A549 (cell line): ENCODE measurements around the gene TEX101. TPM values are rescaled to one million over a fixed set of nuclear protein-coding genes. Genes with fewer than 3 reads are reported as not detected.

Source experiments
- ATAC-seq, 2 experiments: fragments of 200-7000 bp in 1 of 2; fragments of >200 bp in 1 of 2; cut with Nextera tagmentation in 1 of 2; cut with Tn5 transposase in 1 of 2; 3 replicates each; pipeline versions ENCODE4 v1.8.0 to v1.9.1; 2018 to 2020; ENCODE audit warnings: mild to moderate bottlenecking in 1 of 2, moderate library complexity in 1 of 2
- CTCF ChIA-PET: fragments of 300-600 bp; sonication (Branson Sonifier 250); formaldehyde crosslinking; extraction: SDS; loops from one replicate; lab custom pipeline; 2021; ENCODE audit warnings: antibody characterized with exemption, inconsistent platforms; lab: Yijun Ruan, JAX
- POLR2A ChIA-PET: fragments of 350-600 bp; formaldehyde crosslinking; extraction: SDS; loops from one replicate; lab custom pipeline; 2021; ENCODE audit warnings: antibody characterized with exemption, inconsistent platforms; lab: Yijun Ruan, JAX
- DNase-seq, 2 experiments: peaks; one replicate each; pipeline versions ENCODE4 v3.0.0 to v3.0.0-alpha.2; 2011 to 2016; ENCODE audit warnings: low read depth in 1 of 2, low spot score in 1 of 2
- FAIRE-seq: peaks from 2 replicates; lab custom pipeline; 2011; peaks lifted over from hg19 to GRCh38; lab: Jason Lieb, UNC
- H3K27ac ChIP-seq, 2 experiments: fragments of >200 bp; sonication (Bioruptor Twin); formaldehyde crosslinking; 3 replicates each; pipeline ENCODE4 v1.5.1; 2016 to 2017
- H3K4me1 ChIP-seq: fragments of >200 bp; sonication (Bioruptor Twin); formaldehyde crosslinking; 3 replicates; pipeline ENCODE4 v1.6.1; 2016
- H3K4me2 ChIP-seq: fragments of >200 bp; sonication (Bioruptor Twin); formaldehyde crosslinking; 3 replicates; pipeline ENCODE4 v1.6.1; 2016
- H3K4me3 ChIP-seq: fragments of >200 bp; sonication (Bioruptor Twin); formaldehyde crosslinking; 3 replicates; pipeline ENCODE4 v1.5.1; 2016
- H3K9me3 ChIP-seq: fragments of >200 bp; sonication (Bioruptor Twin); formaldehyde crosslinking; 3 replicates; pipeline ENCODE4 v1.6.1; 2016
- CEBPB ChIP-seq, 2 experiments: fragments of >200 bp in 1 of 2; sonication (Bioruptor Twin) in 1 of 2; formaldehyde crosslinking in 1 of 2; IDR thresholded peaks; 2 replicates each; pipeline ENCODE4 v1.6.1; 2012 to 2016
- HDAC2 ChIP-seq: fragments of 200-600 bp; sonication (generic); IDR thresholded peaks from 2 replicates; pipeline ENCODE4 v1.6.1; 2016
- KDM5A ChIP-seq: fragments of 200-600 bp; sonication (generic); IDR thresholded peaks from 2 replicates; pipeline ENCODE4 v1.6.1; 2016; ENCODE audit warnings: antibody characterized with exemption, mild to moderate bottlenecking
- POLR2A ChIP-seq: IDR thresholded peaks from 2 replicates; pipeline ENCODE4 v1.6.1; 2012; ENCODE audit warnings: mild to moderate bottlenecking, low read length
- RAD21 ChIP-seq, 2 experiments: fragments of >200 bp in 1 of 2; sonication (Bioruptor Twin) in 1 of 2; formaldehyde crosslinking in 1 of 2; IDR thresholded peaks in 1 of 2; conservative IDR thresholded peaks in 1 of 2; 2 replicates in 1 of 2; 3 replicates in 1 of 2; pipeline ENCODE4 v1.6.1; 2012 to 2018; ENCODE audit warnings: inconsistent platforms in 1 of 2
- WGBS: methylation state at CpG from one replicate; pipeline ENCODE4 v1.1.6; 2017; ENCODE audit errors: missing lambda C conversion rate; 5-methylcytosine and 5-hydroxymethylcytosine counted together
- polyA plus RNA-seq, 4 experiments: library from polyadenylated mRNA; depleted of rRNA in 3 of 4; stranded (reverse); fragments of >200 nt; fragmentation: RNase III in 1 of 4; extraction: RNeasy Plus Mini Kit Qiagen cat#74134 plus additional on column Dnase treatment in 1 of 4; gene quantifications; 2 replicates in 3 of 4; 3 replicates in 1 of 4; pipeline ENCODE4 v1.2.3, GENCODE V29; 2011 to 2017
- TF ChIP-seq, protein P1 (sequence below): fragments of >200 bp; sonication (Bioruptor Twin); formaldehyde crosslinking; IDR thresholded peaks from 2 replicates; pipeline ENCODE4 v1.6.1; 2016

Gene TEX101
- polyA plus RNA-seq, 2 of the 4 experiments (the other 2 are of a cell fraction), result not detected

DNA sequence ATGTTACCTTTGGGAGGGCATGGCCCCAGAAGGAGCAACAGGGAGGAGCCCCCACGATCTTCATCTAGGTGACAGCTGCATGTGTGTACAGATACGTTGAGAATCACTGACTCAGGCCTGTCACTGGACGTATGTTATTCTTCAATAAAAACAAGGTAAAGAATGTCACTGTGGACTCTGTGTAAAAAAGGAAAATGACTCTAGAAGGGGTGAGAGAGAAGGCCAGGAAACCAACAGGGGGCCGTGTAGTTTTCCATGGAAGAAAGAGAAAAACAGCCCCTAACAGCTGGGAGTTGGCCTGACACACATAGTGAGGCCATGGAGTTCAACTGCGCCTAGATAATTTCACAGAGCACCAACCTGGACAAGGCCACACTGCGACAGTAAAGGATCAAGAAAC is 52.6 kb downstream of the TEX101 start:
- 69% methylated on average over 6 of the region's 6 CpGs for WGBS
- H3K4me1 ChIP-seq, result peaks cover 15% of the 10 kb centered on the region
- H3K4me3 ChIP-seq, result no peak overlapping the region
- FAIRE-seq (no peak), ATAC-seq (no peak)
- no peaks in the 10 kb centered on the region for H3K9me3 ChIP-seq
- H3K4me2 ChIP-seq, result no peak overlapping the region
- peak overlapping the region in 1 of 2 experiments; percentile 16; a peak in 1 of 6 replicates for H3K27ac ChIP-seq
- TF ChIP-seq CEBPB (IDR thresholded peaks at IDR 0.05), result no peak
- TF ChIP-seq, all 56 proteins: peak for 0
- POLR2A ChIA-PET, result no interaction called here
- DNase-seq, result no peak
- CTCF ChIA-PET, result interaction anchor here (0.8 to 14.0 kb wide), 3 partner anchors 21 to 52 kb away, joined by 3 to 176 read pairs (median 5); no protein-coding TSS in a partner anchor

DNA sequence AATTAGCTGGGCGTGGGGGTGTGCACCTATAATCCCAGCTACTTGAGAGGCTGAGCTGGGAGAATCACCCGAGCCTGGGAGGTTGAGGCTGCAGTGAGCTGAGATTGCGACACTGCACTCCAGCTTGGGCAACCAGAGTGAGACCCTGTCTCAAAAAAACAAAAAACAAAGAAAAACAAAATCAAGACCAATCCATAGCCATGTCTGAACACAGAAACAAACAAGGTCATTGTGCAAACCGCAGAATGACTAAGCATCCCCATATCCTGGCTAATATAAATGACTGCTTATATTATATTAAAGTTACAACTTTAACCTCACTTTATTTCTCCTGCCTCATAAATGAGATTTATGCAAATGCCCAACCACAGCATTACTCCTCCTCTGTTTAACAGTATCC is 53.0 kb downstream of the TEX101 start:
- WGBS, result 77% methylated on average over 4 of the region's 4 CpGs
- DNase-seq (no peak), FAIRE-seq (no peak), ATAC-seq (no peak)
- no peak for TF ChIP-seq KDM5A
- no peak for TF ChIP-seq HDAC2
- no peak for TF ChIP-seq POLR2A
- no peak for TF ChIP-seq RAD21 (conservative IDR thresholded peaks at IDR 0.05 in 1 of 2, IDR thresholded peaks at IDR 0.05 in 1 of 2)
- peak; percentile 52 to 68; a peak in 3 of 4 replicates for TF ChIP-seq CEBPB (IDR thresholded peaks at IDR 0.05)
- TF ChIP-seq, protein P1, sequence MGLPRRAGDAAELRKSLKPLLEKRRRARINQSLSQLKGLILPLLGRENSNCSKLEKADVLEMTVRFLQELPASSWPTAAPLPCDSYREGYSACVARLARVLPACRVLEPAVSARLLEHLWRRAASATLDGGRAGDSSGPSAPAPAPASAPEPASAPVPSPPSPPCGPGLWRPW, result no peak
- Histone ChIP-seq H3K27ac (peak overlapping the region in 1 of 2 experiments; percentile 41; a peak in 3 of 6 replicates), H3K4me2 (no peak overlapping the region), H3K9me3 (no peaks in the 10 kb centered on the region), H3K4me3 (no peak overlapping the region), H3K4me1 (peaks cover 15% of the 10 kb centered on the region)
- CTCF ChIA-PET, result interaction anchor here (0.8 to 14.0 kb wide), 4 partner anchors 11 to 52 kb away, joined by 3 to 176 read pairs (median 4); no protein-coding TSS in a partner anchor
- POLR2A ChIA-PET, result no interaction called here

Other genes starting within 250 kb of the TEX101 start
- gene PSG5, start 228.4 kb upstream of the TEX101 start, polyA plus RNA-seq (2011; rRNA removed), result 0.26 and 0.29 TPM in 2 replicates
- gene PSG5, start 228.4 kb upstream of the TEX101 start, polyA plus RNA-seq (2017; fragmentation: RNase III; extraction: RNeasy Plus Mini Kit Qiagen cat#74134 plus additional on column Dnase treatment), result 0.35 to 0.39 TPM (median 0.36 TPM) in 3 replicates
- gene PSG4, start 209.3 kb upstream of the TEX101 start, polyA plus RNA-seq (2011; rRNA removed), result 0.52 and 0.56 TPM in 2 replicates
- 0.58 to 1.0 TPM (median 0.78 TPM) in 3 replicates for gene PSG4, start 209.3 kb upstream of the TEX101 start, polyA plus RNA-seq (2017; fragmentation: RNase III; extraction: RNeasy Plus Mini Kit Qiagen cat#74134 plus additional on column Dnase treatment)
- 0.03 and 0.07 TPM in 2 replicates for gene PSG9, start 145.4 kb upstream of the TEX101 start, polyA plus RNA-seq (2011; rRNA removed)
- 0.08 to 0.13 TPM in 2 of 3 replicates, not detected in the other for gene PSG9, start 145.4 kb upstream of the TEX101 start, polyA plus RNA-seq (2017; fragmentation: RNase III; extraction: RNeasy Plus Mini Kit Qiagen cat#74134 plus additional on column Dnase treatment)
- 0.03 TPM in 1 of 2 replicates, not detected in the other for gene CD177, start 61.2 kb upstream of the TEX101 start, polyA plus RNA-seq (2011; rRNA removed)
- gene CD177, start 61.2 kb upstream of the TEX101 start, polyA plus RNA-seq (2017; fragmentation: RNase III; extraction: RNeasy Plus Mini Kit Qiagen cat#74134 plus additional on column Dnase treatment), result 0.05 to 0.09 TPM in 2 of 3 replicates, not detected in the other
- 0.43 and 0.78 TPM in 2 replicates for gene LYPD3, start 50.7 kb downstream of the TEX101 start, polyA plus RNA-seq (2011; rRNA removed)
- 0.27 to 0.69 TPM (median 0.33 TPM) in 3 replicates for gene LYPD3, start 50.7 kb downstream of the TEX101 start, polyA plus RNA-seq (2017; fragmentation: RNase III; extraction: RNeasy Plus Mini Kit Qiagen cat#74134 plus additional on column Dnase treatment)
- gene PHLDB3, start 89.9 kb downstream of the TEX101 start, polyA plus RNA-seq (2011; rRNA removed), result 4.4 and 5.5 TPM in 2 replicates
- gene PHLDB3, start 89.9 kb downstream of the TEX101 start, polyA plus RNA-seq (2017; fragmentation: RNase III; extraction: RNeasy Plus Mini Kit Qiagen cat#74134 plus additional on column Dnase treatment), result 10.1 to 12.0 TPM (median 12.0 TPM) in 3 replicates
- 58.9 and 75.6 TPM in 2 replicates for gene ETHE1, start 112.3 kb downstream of the TEX101 start, polyA plus RNA-seq (2011; rRNA removed)
- 31.2 to 38.6 TPM (median 37.3 TPM) in 3 replicates for gene ETHE1, start 112.3 kb downstream of the TEX101 start, polyA plus RNA-seq (2017; fragmentation: RNase III; extraction: RNeasy Plus Mini Kit Qiagen cat#74134 plus additional on column Dnase treatment)
- 0.09 and 0.38 TPM in 2 replicates for gene ZNF575, start 118.3 kb downstream of the TEX101 start, polyA plus RNA-seq (2011; rRNA removed)
- gene ZNF575, start 118.3 kb downstream of the TEX101 start, polyA plus RNA-seq (2017; fragmentation: RNase III; extraction: RNeasy Plus Mini Kit Qiagen cat#74134 plus additional on column Dnase treatment), result 1.4 to 2.2 TPM (median 1.5 TPM) in 3 replicates
- gene XRCC1, start 160.6 kb downstream of the TEX101 start, polyA plus RNA-seq (2011; rRNA removed), result 31.9 and 32.0 TPM in 2 replicates
- 55.1 to 62.3 TPM (median 55.2 TPM) in 3 replicates for gene XRCC1, start 160.6 kb downstream of the TEX101 start, polyA plus RNA-seq (2017; fragmentation: RNase III; extraction: RNeasy Plus Mini Kit Qiagen cat#74134 plus additional on column Dnase treatment)
- 0.12 TPM in 1 of 2 replicates, not detected in the other for gene PINLYP, start 160.9 kb downstream of the TEX101 start, polyA plus RNA-seq (2011; rRNA removed)
- 0.27 to 0.37 TPM (median 0.28 TPM) in 3 replicates for gene PINLYP, start 160.9 kb downstream of the TEX101 start, polyA plus RNA-seq (2017; fragmentation: RNase III; extraction: RNeasy Plus Mini Kit Qiagen cat#74134 plus additional on column Dnase treatment)
- 10.0 and 14.2 TPM in 2 replicates for gene IRGQ, start 181.2 kb downstream of the TEX101 start, polyA plus RNA-seq (2011; rRNA removed)
- 6.3 to 6.5 TPM (median 6.4 TPM) in 3 replicates for gene IRGQ, start 181.2 kb downstream of the TEX101 start, polyA plus RNA-seq (2017; fragmentation: RNase III; extraction: RNeasy Plus Mini Kit Qiagen cat#74134 plus additional on column Dnase treatment)
- 10.6 and 11.2 TPM in 2 replicates for gene ZNF576, start 181.7 kb downstream of the TEX101 start, polyA plus RNA-seq (2011; rRNA removed)
- gene ZNF576, start 181.7 kb downstream of the TEX101 start, polyA plus RNA-seq (2017; fragmentation: RNase III; extraction: RNeasy Plus Mini Kit Qiagen cat#74134 plus additional on column Dnase treatment), result 15.4 to 16.8 TPM (median 16.5 TPM) in 3 replicates
- 0.41 and 0.47 TPM in 2 replicates for gene SRRM5, start 197.2 kb downstream of the TEX101 start, polyA plus RNA-seq (2011; rRNA removed)
- 0.44 to 0.55 TPM (median 0.50 TPM) in 3 replicates for gene SRRM5, start 197.2 kb downstream of the TEX101 start, polyA plus RNA-seq (2017; fragmentation: RNase III; extraction: RNeasy Plus Mini Kit Qiagen cat#74134 plus additional on column Dnase treatment)
- 19.3 and 22.9 TPM in 2 replicates for gene ZNF428, start 204.7 kb downstream of the TEX101 start, polyA plus RNA-seq (2011; rRNA removed)
- 47.7 to 58.5 TPM (median 52.4 TPM) in 3 replicates for gene ZNF428, start 204.7 kb downstream of the TEX101 start, polyA plus RNA-seq (2017; fragmentation: RNase III; extraction: RNeasy Plus Mini Kit Qiagen cat#74134 plus additional on column Dnase treatment)
- 4.2 and 4.7 TPM in 2 replicates for gene CADM4, start 225.0 kb downstream of the TEX101 start, polyA plus RNA-seq (2011; rRNA removed)
- gene CADM4, start 225.0 kb downstream of the TEX101 start, polyA plus RNA-seq (2017; fragmentation: RNase III; extraction: RNeasy Plus Mini Kit Qiagen cat#74134 plus additional on column Dnase treatment), result 8.8 to 10.1 TPM (median 9.2 TPM) in 3 replicates